GM23338 (cell line): ENCODE data around the gene TMEM128. TPM values are rescaled to one million over a fixed set of nuclear protein-coding genes. Genes with fewer than 3 reads are reported as not detected.
"Not testable (repeated sequence)": the region's sequence is repeated elsewhere in the genome, so short reads cannot be mapped to it uniquely, and the experiment has no call there.

Experiments
- ATAC-seq: fragments of 200-7000 bp; cut with Tn5 transposase; 3 replicates; pipeline ENCODE4 v1.9.1; 2020
- DNase-seq: peaks from one replicate; pipeline ENCODE4 v3.0.0-alpha.2; 2015; ENCODE audit warnings: low spot score
- H2AFZ ChIP-seq: fragments of 200-600 bp; sonication (generic); 2 replicates; pipeline ENCODE4 v1.8.0; 2016; ENCODE audit warnings: antibody characterized with exemption, mild to moderate bottlenecking, moderate library complexity
- H3F3A ChIP-seq: fragments of 200-600 bp; sonication (generic); replicated peaks from 2 replicates; pipeline ENCODE4 v1.8.0; 2017; ENCODE audit warnings: antibody characterized with exemption, mixed run types, low read depth
- H3K27ac ChIP-seq: fragments of 200-600 bp; sonication (generic); 2 replicates; pipeline ENCODE4 v1.6.1; 2016; ENCODE audit warnings: low read depth
- H3K27me3 ChIP-seq: fragments of 200-600 bp; sonication (generic); 2 replicates; pipeline ENCODE4 v1.8.0; 2016; ENCODE audit warnings: mild to moderate bottlenecking, mixed run types, moderate library complexity; ENCODE audit not compliant: insufficient read depth
- H3K36me3 ChIP-seq: fragments of 200-600 bp; sonication (generic); 2 replicates; pipeline ENCODE4 v1.8.0; 2016; ENCODE audit warnings: mild to moderate bottlenecking; ENCODE audit not compliant: insufficient read depth
- H3K4me1 ChIP-seq: fragments of 200-600 bp; sonication (generic); 2 replicates; pipeline ENCODE4 v1.8.0; 2016; ENCODE audit warnings: mild to moderate bottlenecking, moderate library complexity; ENCODE audit not compliant: insufficient read depth
- H3K4me2 ChIP-seq: fragments of 200-600 bp; sonication (generic); 2 replicates; pipeline ENCODE4 v1.7.1; 2017; ENCODE audit warnings: mixed run types
- H3K4me3 ChIP-seq: fragments of 200-600 bp; sonication (generic); 2 replicates; pipeline ENCODE4 v1.6.1; 2016; ENCODE audit warnings: mixed run types
- H3K79me2 ChIP-seq: fragments of 200-600 bp; sonication (generic); replicated peaks from 2 replicates; pipeline ENCODE4 v1.8.0; 2017; ENCODE audit warnings: mild to moderate bottlenecking; ENCODE audit not compliant: insufficient read depth
- H3K9me2 ChIP-seq: fragments of 200-600 bp; sonication (generic); 2 replicates; pipeline ENCODE4 v1.8.0; 2017; ENCODE audit not compliant: insufficient read depth
- H4K20me1 ChIP-seq: fragments of 200-600 bp; sonication (generic); replicated peaks from 2 replicates; pipeline ENCODE4 v1.8.0; 2017; ENCODE audit warnings: mild to moderate bottlenecking; ENCODE audit not compliant: insufficient read depth
- H3K27ac Mint-ChIP-seq: 2 replicates; pipeline ENCODE4 v1.8.0; 2020; ENCODE audit warnings: inconsistent platforms, mild to moderate bottlenecking, moderate library complexity, mixed read lengths
- H3K27me3 Mint-ChIP-seq: 3 replicates; pipeline ENCODE4 v1.8.0; 2022; ENCODE audit warnings: low read depth, mild to moderate bottlenecking, moderate library complexity, mixed read lengths, inconsistent platforms; ENCODE audit not compliant: insufficient read depth, poor library complexity
- H3K36me3 Mint-ChIP-seq: 3 replicates; pipeline ENCODE4 v1.8.0; 2021; ENCODE audit warnings: low read depth, mild to moderate bottlenecking, inconsistent platforms, moderate library complexity, mixed read lengths
- H3K4me1 Mint-ChIP-seq: 3 replicates; pipeline ENCODE4 v1.8.0; 2020; ENCODE audit warnings: mild to moderate bottlenecking, inconsistent platforms, mixed read lengths
- H3K4me3 Mint-ChIP-seq: 3 replicates; pipeline ENCODE4 v1.8.0; 2021; ENCODE audit warnings: moderate library complexity, mild to moderate bottlenecking, inconsistent platforms, mixed read lengths
- H3K9me3 Mint-ChIP-seq: 3 replicates; pipeline ENCODE4 v1.8.0; 2020; ENCODE audit warnings: moderate library complexity, mild to moderate bottlenecking, inconsistent platforms, mixed read lengths
- CTCF ChIP-seq, 2 experiments: fragments of 200-600 bp in 1 of 2; sonication (generic) in 1 of 2; conservative IDR thresholded peaks; 2 replicates each; pipeline versions ENCODE4 v1.5.1 to v1.6.1; 2016 to 2017; ENCODE audit warnings: antibody characterized with exemption in 2 of 2, low read depth in 2 of 2, mild to moderate bottlenecking in 2 of 2, moderate library complexity in 1 of 2
- EZH2 ChIP-seq: fragments of 200-600 bp; sonication (generic); IDR thresholded peaks from one replicate; pipeline ENCODE4 v1.8.0; 2017; ENCODE audit warnings: antibody characterized with exemption, mild to moderate bottlenecking, low read depth; ENCODE audit not compliant: unreplicated experiment
- EZH2phosphoT487 ChIP-seq: fragments of 200-600 bp; sonication (generic); IDR thresholded peaks from one replicate; pipeline ENCODE4 v1.8.1; 2018; ENCODE audit warnings: antibody characterized with exemption; ENCODE audit not compliant: unreplicated experiment
- JUNB ChIP-seq: IDR thresholded peaks from one replicate; pipeline ENCODE4 v1.6.1; 2016; ENCODE audit warnings: antibody characterized with exemption; ENCODE audit not compliant: unreplicated experiment
- POLR2AphosphoS5 ChIP-seq: IDR thresholded peaks from 2 replicates; pipeline ENCODE4 v1.6.1; 2016; ENCODE audit warnings: antibody characterized with exemption, low read depth
- STAT1 ChIP-seq: IDR thresholded peaks from one replicate; pipeline ENCODE4 v1.6.1; 2016; ENCODE audit warnings: antibody characterized with exemption; ENCODE audit not compliant: unreplicated experiment
- ZNF114 ChIP-seq: fragments of 250-450 bp; sonication (Bioruptor Pico); IDR thresholded peaks from 2 replicates; pipeline ENCODE4 v1.5.0; 2020; ENCODE audit warnings: mild to moderate bottlenecking, moderate library complexity
- ZNF331 ChIP-seq: fragments of 250-450 bp; sonication (Bioruptor Pico); IDR thresholded peaks from 2 replicates; pipeline ENCODE4 v1.5.0; 2020; ENCODE audit warnings: low read depth, mild to moderate bottlenecking, moderate library complexity
- polyA plus RNA-seq: library from polyadenylated mRNA; unstranded; fragments of >200 nt; fragmentation: Nextera tagmentation; extraction: Ambion mirVana; gene quantifications from 2 replicates; pipeline ENCODE4 v1.2.1, GENCODE V29; 2016
- total RNA-seq: library from RNA; depleted of rRNA; stranded (reverse); fragments of >200 nt; shearing (Covaris generic); gene quantifications from 2 replicates; pipeline ENCODE4 v1.2.3, GENCODE V29; 2014
- TF ChIP-seq, protein P1 (sequence below): IDR thresholded peaks from 2 replicates; pipeline ENCODE4 v1.6.1; 2016; ENCODE audit warnings: antibody characterized with exemption
- TF ChIP-seq, protein P2 (sequence below): IDR thresholded peaks from one replicate; pipeline ENCODE4 v1.6.1; 2018; ENCODE audit warnings: antibody characterized with exemption; ENCODE audit not compliant: unreplicated experiment

TMEM128 gene
- total and polyA plus RNA-seq, 2 experiments from 2014 or later: 22.7 to 25.9 TPM

DNA sequence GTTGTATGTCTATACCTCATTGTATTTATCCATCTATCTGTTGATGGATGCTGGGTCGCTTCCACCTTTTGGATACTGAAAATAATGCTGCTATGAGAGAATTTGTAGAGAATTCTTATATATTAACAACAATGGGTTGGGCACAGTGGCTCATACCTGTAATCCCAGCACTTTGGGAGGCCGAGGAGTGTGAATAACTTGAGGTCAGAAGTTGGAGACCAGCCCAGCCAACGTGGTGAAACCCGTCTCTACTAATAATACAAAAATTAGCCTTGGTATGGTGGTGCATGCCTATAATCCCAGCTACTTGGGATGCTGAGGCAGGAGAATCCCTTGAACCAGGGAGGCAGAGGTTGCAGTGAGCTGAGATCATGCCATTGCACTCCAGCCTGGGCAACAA is 34.3 kb downstream of the TMEM128 start:
- H4K20me1 ChIP-seq, H3K36me3 Mint-ChIP-seq, H3K27ac Mint-ChIP-seq, H3K27me3 ChIP-seq, H3K27me3 Mint-ChIP-seq, ATAC-seq, H3K27ac ChIP-seq, H3K4me2 ChIP-seq, H3F3A ChIP-seq, H3K9me2 ChIP-seq, H3K4me3 Mint-ChIP-seq, H3K4me1 ChIP-seq, H3K9me3 Mint-ChIP-seq, H3K79me2 ChIP-seq, H2AFZ ChIP-seq, DNase-seq, H3K4me3 ChIP-seq, H3K36me3 ChIP-seq: not testable (repeated sequence)
- H3K4me1 Mint-ChIP-seq: peaks cover 11% of the 10 kb centered on the region; the same call in 2 of the 3 replicates

DNA sequence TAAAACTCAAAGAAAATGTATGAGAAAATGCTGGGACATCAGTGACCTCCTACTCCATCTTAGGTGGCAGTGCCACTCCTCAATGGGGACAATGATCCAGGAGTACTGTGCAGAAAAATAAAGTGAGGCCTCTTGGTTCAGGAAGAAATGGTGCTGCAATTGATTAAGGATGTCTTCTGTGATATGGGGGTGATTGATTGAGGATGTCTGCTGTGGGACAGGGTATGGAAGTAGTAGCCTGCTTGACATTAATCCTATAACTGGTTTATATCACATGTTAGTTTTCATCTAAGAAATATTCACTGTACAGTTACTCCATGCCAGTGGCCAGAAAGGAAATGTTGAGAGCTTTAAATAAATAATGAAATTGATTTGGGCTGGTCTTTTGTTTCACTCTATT is 41.8 kb downstream of the TMEM128 start:
- H3K27me3 Mint-ChIP-seq: peaks cover 8% of the 10 kb centered on the region
- no peak for TF ChIP-seq STAT1
- TF ChIP-seq CTCF (conservative IDR thresholded peaks at IDR 0.05; ENCODE audit: low read depth in 2 of 2): no peak
- no peak for TF ChIP-seq EZH2
- no peak for TF ChIP-seq ZNF331 (CRISPR knock-in tag)
- TF ChIP-seq, protein P1, sequence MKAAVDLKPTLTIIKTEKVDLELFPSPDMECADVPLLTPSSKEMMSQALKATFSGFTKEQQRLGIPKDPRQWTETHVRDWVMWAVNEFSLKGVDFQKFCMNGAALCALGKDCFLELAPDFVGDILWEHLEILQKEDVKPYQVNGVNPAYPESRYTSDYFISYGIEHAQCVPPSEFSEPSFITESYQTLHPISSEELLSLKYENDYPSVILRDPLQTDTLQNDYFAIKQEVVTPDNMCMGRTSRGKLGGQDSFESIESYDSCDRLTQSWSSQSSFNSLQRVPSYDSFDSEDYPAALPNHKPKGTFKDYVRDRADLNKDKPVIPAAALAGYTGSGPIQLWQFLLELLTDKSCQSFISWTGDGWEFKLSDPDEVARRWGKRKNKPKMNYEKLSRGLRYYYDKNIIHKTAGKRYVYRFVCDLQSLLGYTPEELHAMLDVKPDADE: no peak
- no peak for TF ChIP-seq JUNB
- TF ChIP-seq, protein P2, sequence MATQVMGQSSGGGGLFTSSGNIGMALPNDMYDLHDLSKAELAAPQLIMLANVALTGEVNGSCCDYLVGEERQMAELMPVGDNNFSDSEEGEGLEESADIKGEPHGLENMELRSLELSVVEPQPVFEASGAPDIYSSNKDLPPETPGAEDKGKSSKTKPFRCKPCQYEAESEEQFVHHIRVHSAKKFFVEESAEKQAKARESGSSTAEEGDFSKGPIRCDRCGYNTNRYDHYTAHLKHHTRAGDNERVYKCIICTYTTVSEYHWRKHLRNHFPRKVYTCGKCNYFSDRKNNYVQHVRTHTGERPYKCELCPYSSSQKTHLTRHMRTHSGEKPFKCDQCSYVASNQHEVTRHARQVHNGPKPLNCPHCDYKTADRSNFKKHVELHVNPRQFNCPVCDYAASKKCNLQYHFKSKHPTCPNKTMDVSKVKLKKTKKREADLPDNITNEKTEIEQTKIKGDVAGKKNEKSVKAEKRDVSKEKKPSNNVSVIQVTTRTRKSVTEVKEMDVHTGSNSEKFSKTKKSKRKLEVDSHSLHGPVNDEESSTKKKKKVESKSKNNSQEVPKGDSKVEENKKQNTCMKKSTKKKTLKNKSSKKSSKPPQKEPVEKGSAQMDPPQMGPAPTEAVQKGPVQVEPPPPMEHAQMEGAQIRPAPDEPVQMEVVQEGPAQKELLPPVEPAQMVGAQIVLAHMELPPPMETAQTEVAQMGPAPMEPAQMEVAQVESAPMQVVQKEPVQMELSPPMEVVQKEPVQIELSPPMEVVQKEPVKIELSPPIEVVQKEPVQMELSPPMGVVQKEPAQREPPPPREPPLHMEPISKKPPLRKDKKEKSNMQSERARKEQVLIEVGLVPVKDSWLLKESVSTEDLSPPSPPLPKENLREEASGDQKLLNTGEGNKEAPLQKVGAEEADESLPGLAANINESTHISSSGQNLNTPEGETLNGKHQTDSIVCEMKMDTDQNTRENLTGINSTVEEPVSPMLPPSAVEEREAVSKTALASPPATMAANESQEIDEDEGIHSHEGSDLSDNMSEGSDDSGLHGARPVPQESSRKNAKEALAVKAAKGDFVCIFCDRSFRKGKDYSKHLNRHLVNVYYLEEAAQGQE: no peak
- no peak for TF ChIP-seq EZH2phosphoT487
- no peak for TF ChIP-seq POLR2AphosphoS5
- no peak for TF ChIP-seq ZNF114 (CRISPR knock-in tag)

More for the DNA sequence above, 41.8 kb downstream of the TMEM128 start:
- Mint-ChIP-seq H3K4me3 (no peak overlapping the region), H3K9me3 (no peaks in the 10 kb centered on the region), H3K4me1 (peaks cover 8% of the 10 kb centered on the region; the same call in 2 of the 3 replicates), H3K36me3 (no peaks in the 10 kb centered on the region), H3K27ac (no peak overlapping the region)
- ATAC-seq: no peak
- Histone ChIP-seq H2AFZ (no peak overlapping the region), H3K27ac (no peak overlapping the region), H3F3A (no peaks in the 10 kb centered on the region), H3K27me3 (no peaks in the 10 kb centered on the region), H3K9me2 (no peaks in the 10 kb centered on the region), H4K20me1 (no peaks in the 10 kb centered on the region), H3K4me1 (no peaks in the 10 kb centered on the region), H3K4me3 (no peak overlapping the region), H3K36me3 (no peaks in the 10 kb centered on the region), H3K79me2 (no peaks in the 10 kb centered on the region), H3K4me2 (no peak overlapping the region)
- DNase-seq: no peak
